Stimulated activated effector memory CD8-positive, alpha-beta T cell treated with anti-CD3 and anti-CD28 coated beads, Interleukin-12 subunit alpha, Interleukin-12 subunit beta, amount 100 ng/mL, for 72 hours (primary cell): Measurements from ENCODE around the gene PRPF6.
A peak's percentile ranks its signal among the peaks of the same experiment; 100 is the strongest.
"Not testable (repeated sequence)": the region's sequence is repeated elsewhere in the genome, so short reads cannot be mapped to it uniquely, and the experiment has no call there.

Experiments used
- ATAC-seq: fragments of 150-1000 bp; cut with Tn5 transposase; 2 replicates; pipeline ENCODE4 v1.10.0; 2021
- DNase-seq, 2 donors: peaks; one replicate each; pipeline ENCODE4 v3.0.0; 2021 to 2022; ENCODE audit warnings: low spot score in 2 of 2
- H3K27ac Mint-ChIP-seq: one replicate; pipeline ENCODE4 v1.8.0; 2022; ENCODE audit warnings: mild to moderate bottlenecking, mixed read lengths
- H3K36me3 Mint-ChIP-seq: one replicate; pipeline ENCODE4 v1.8.0; 2022; ENCODE audit warnings: mild to moderate bottlenecking, mixed read lengths
- H3K4me1 Mint-ChIP-seq: one replicate; pipeline ENCODE4 v1.8.0; 2022; ENCODE audit warnings: mixed read lengths
- H3K4me3 Mint-ChIP-seq: one replicate; pipeline ENCODE4 v1.8.0; 2022; ENCODE audit warnings: mild to moderate bottlenecking, mixed read lengths
- H3K9me3 Mint-ChIP-seq: one replicate; pipeline ENCODE4 v1.8.0; 2022; ENCODE audit warnings: mixed read lengths

PRPF6 gene

DNA sequence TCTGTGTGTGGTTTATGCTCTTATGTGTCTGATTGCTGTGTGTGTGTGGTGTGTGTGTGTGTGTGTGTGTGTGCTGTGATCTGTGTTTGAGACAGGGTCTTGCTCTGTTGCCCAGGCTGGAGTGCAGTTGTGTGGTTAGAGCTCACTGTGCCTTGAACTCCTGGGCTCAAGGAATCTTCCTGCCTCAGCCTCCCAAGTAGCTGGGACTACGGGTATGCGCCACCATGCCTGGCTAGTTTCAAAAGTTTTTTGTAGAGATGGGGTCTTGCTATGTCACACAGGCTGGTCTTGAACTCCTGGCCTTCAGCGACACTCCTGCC lies 7.8 kb upstream of the PRPF6 start:
- Mint-ChIP-seq H3K4me1 (peaks cover 50% of the 10 kb centered on the region), H3K4me3 (no peak overlapping the region), H3K36me3 (peaks cover 85% of the 10 kb centered on the region), H3K9me3 (no peaks in the 10 kb centered on the region), H3K27ac (peak overlapping the region; percentile 82)
- ATAC-seq (no peak), DNase-seq (no peak)

DNA sequence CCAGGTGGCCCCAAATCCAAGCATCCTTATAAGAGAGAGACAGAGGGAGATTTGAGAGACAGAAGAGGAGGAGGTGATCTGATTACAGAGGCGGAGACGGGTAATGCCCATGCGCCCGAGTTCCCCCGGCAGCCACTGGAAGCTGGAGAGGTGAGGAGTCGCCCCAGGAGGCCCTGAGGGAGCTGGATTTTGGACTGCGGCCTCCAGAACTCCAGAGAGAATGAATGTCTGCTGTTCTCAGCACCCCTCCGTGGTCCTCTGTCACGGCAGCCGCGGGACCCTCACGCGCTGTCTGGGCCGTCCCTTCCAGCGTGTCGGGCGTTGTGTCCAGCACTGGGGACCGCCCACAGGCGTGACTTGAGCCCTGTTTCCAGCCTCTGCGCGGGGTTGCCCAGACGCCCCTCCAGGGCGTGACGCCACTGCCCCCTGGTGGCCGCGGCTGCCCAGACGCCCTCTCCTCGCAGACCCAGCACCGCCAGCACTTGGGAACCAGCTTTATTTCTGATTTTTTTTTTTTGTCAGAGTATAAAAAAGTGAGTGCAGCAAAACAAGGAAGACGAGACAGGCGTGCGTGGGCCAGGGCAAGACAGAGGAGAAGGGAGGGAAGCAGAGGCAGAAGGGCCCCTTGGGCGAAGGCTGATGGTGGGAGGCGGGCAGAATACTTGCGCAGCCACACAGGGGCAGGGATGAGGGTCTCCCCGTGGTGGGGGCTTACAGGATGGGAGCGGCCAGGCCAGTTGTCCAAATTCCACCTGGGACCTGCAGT lies 7.1 kb upstream of the PRPF6 start:
- Mint-ChIP-seq H3K4me1 (peaks cover 50% of the 10 kb centered on the region), H3K9me3 (no peaks in the 10 kb centered on the region), H3K4me3 (no peak overlapping the region), H3K27ac (peak overlapping the region; percentile 82), H3K36me3 (peaks cover 83% of the 10 kb centered on the region)
- DNase-seq = peak; percentile 85 to 89
- ATAC-seq = peak; percentile 46

DNA sequence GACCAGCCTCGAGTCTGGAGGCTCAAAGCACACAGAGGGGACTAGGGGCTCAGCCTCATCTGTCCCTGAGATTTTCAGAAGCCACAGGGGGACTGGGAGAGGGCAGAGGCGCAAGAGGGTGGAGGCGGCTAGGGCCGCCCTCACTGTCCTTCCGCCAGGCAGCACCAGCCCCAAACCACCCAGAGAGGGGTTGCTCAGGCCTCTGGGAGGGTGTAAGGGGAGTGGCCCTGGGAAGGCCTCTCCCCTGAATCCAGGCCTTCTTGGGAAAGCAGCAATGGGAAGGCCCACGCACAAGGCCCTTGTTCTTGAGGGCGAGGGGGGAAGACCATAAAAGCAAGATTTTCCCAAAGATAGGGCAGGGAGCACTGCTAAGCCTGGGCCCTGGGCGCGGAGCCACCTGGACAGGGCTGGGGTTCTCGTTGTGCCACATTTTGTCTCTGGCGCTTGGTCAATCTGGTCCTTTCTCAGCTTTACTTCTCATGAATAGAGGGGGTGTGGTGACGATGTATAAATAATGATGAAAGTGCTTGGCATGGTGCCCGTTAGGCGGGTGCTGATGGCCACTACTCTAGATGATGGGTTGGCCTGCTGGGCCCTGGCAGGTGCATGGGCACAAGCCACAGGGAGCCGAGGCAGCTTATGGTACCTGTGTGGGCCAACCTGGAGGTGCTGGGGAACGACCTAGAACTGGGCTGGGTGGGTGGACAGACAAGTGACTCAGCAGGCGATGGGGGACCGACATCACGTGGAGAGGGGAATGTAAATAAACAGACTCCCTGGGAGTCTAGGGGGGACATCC lies 6.3 kb upstream of the PRPF6 start:
- H3K27ac Mint-ChIP-seq = peak overlapping the region; percentile 82
- ATAC-seq = no peak
- H3K4me1 Mint-ChIP-seq = peaks cover 47% of the 10 kb centered on the region
- no peak for DNase-seq
- peaks cover 80% of the 10 kb centered on the region for H3K36me3 Mint-ChIP-seq
- H3K9me3 Mint-ChIP-seq = no peaks in the 10 kb centered on the region
- H3K4me3 Mint-ChIP-seq = no peak overlapping the region

DNA sequence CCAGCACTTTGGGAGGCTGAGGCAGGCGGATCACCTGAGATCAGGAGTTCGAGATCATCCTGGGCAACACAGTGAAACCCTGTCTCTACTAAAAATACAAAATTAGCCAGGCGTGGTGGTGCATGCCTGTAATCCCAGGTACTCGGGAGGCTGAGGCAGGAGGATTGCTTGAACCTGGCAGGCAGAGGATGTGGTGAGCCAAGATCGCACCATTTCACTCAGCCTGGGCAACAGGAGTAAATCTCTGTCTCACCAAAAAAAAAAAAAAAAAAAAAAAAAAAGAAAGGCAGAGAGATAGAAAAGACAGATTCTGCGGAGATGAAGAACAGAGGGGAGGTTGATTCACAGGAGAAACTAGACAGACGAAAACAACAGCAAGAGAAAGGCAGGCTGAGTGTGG lies 4.4 kb upstream of the PRPF6 start:
- peaks cover 61% of the 10 kb centered on the region for H3K4me1 Mint-ChIP-seq
- H3K4me3 Mint-ChIP-seq = peak overlapping the region; percentile 93
- peak overlapping the region; percentile 95 for H3K27ac Mint-ChIP-seq
- peaks cover 76% of the 10 kb centered on the region for H3K36me3 Mint-ChIP-seq
- not testable (repeated sequence) for DNase-seq, ATAC-seq, H3K9me3 Mint-ChIP-seq

DNA sequence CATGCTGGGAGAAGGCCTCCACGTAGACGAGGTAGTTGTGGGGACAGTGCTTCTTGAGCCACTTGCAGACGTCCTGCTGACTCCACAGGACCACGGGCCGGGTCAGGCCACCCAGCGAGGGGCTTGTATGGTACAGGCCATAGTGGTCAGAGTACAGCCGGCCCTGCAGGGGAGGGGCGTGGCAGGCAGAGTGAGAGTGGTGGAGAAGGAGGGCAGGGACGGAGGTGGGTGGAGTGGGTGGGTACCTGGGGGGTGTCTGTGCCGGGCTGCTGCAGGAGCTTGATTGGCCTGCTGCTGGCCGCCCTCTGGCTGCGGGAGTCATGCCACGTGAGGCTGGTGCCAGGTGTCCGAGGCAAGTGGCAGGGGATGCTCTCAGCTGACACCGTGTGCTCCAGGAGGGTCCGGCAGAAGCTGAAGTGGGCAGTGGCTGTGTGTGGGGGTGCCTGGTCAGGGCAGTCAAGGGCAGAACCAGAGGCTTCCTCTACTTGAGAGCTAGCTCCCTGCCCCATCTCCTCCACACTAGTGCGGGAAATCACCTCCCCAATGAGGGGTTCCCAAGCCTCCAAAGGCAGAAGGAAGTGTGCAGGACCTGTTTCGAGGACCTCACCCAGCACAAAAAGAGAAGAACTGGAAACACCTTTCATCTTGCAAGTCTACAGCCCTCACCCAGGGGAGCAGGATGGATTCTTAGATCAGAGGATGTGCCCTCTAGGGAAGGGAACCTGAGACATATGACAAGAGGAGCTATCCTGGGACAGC lies 3.8 kb upstream of the PRPF6 start:
- Mint-ChIP-seq H3K4me1 (peaks cover 68% of the 10 kb centered on the region), H3K36me3 (peaks cover 76% of the 10 kb centered on the region), H3K27ac (peak overlapping the region; percentile 95), H3K9me3 (no peaks in the 10 kb centered on the region), H3K4me3 (peak overlapping the region; percentile 93)
- DNase-seq = no peak
- ATAC-seq = no peak

DNA sequence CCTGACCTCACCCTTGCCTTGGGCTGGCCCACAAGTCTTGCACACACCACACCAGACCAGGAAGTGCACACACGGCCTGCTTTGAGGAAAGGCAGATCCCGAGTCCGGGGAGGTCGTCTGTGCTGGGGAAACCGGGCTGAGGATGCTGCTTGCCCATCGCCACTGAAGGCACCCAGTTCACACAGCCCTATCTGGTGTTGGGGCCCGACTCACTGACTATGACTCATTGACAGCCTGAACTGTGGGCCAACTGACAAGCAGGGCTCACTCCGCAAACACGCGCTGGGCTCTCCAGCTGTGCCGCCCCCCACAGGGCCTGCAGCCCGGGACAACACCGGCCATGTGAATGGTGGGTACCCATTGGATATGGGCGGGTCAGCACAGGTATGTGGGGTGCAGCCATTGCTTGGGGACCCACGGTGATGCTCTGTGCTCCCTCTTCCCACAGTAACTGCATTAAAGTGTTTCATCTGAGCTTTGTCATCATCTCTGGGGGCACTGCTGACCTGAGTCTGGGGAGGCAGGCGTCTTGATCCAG lies 3.1 kb upstream of the PRPF6 start:
- DNase-seq = peak; percentile 45 to 83
- peaks cover 72% of the 10 kb centered on the region for H3K4me1 Mint-ChIP-seq
- H3K9me3 Mint-ChIP-seq = no peaks in the 10 kb centered on the region
- peaks cover 78% of the 10 kb centered on the region for H3K36me3 Mint-ChIP-seq
- peak overlapping the region; percentile 95 for H3K27ac Mint-ChIP-seq
- H3K4me3 Mint-ChIP-seq = peak overlapping the region; percentile 93
- ATAC-seq = peak; percentile 71

DNA sequence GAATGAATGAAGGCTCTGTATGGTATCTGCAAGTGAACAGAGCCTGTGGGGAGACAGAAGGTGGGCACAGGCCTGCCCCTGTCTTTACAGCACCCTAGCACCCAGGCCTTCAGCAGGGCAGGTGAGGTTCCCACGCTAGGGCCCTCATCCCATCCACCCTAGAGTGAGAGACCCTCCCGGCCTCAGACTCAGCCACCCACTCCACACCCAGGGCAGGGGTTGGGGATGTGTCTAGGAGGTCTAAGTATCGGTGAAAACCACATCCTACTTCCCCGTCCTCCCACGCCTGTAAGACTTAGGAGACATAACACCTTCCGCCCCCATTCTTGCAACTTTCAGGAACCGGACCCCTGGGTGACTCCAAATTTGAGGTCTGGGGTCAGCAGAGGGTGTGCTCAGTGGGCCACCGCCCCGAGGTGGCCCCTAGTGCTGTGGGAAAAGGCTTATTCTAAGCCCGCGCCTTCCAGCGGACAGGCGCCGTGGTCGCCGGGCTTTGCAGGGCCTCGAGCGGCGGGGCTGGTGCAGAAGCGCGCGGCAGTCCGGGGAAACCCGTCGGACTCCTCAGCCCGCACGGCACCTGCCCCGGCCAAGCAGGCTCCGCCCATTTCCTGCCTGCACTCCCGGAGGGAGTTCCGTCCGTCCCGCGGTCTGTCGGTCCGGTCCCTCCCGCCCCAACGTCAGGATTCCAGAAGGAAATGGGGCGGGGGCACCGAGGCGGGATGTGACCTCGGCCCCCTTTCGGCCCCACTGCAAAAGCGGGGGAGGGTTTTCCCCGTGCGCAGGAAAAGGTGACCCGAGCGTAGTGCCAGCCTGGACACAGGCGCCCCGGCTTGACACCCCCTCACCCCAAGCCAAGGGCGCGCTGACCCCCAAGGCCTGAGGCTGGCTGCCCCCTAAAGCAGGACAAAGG lies 2.4 kb upstream of the PRPF6 start:
- H3K4me3 Mint-ChIP-seq = peak overlapping the region; percentile 93
- H3K36me3 Mint-ChIP-seq = peaks cover 78% of the 10 kb centered on the region
- peak overlapping the region; percentile 95 for H3K27ac Mint-ChIP-seq
- H3K9me3 Mint-ChIP-seq = no peaks in the 10 kb centered on the region
- peak; percentile 66 to 90 for DNase-seq
- peak; percentile 32 for ATAC-seq
- H3K4me1 Mint-ChIP-seq = peaks cover 70% of the 10 kb centered on the region

DNA sequence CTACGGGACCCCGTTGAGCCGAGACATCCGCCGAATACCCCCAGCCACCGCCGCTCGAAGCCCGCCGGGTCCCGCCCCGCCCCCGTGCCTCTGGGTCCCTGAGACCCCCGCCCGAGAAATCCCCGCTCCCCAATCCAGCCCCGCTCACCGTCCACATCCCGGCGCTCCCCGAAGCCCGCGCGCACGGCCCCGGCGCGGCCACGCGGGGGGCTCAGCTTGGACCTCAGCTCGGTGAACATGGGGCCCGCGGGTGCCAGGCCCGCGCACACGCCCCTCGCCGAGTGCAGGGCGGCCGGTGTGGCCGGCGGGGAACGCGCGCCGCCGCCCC lies 1.7 kb upstream of the PRPF6 start:
- peaks cover 63% of the 10 kb centered on the region for H3K4me1 Mint-ChIP-seq
- H3K27ac Mint-ChIP-seq = peak overlapping the region; percentile 95
- ATAC-seq = no peak

DNA sequence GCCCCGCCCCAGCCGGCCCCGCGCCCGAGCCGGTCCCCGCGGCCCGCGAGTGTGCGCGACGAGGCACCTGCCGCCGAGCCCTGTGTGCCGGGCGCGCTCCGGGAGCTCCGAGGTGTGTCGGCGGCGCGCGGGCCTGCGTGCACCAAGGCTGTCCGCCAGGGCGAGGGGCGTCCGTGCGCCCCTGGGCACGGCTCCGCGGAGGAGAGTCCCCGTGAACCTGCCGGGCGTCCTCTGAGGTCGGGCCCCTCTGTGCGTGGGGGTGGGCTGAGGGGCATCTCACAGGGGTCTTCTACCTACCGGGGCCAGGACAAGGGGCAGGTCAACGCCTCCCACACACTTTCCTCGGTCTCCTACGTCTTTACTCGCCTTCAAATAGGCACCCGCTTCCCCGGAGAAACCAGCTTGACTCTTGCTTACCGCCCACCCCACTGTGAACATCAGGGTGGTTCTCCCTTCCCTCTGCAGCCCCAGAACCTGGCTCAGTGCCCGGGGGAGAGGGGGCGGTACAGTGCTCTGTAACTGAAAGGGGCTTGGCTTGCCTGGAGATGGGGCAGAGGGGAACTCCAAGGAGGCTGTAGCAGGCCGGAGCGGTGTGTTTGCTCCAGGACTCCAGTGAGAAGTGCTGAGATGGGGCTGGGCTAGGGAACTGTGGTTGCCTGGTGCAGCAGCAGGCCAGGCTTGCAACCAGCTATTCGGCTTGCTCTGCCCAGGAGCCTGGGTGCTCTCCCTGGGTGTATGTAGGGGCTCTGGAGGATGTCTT lies 1.2 kb upstream of the PRPF6 start, which contains the start of gene SAMD10:
Gene SAMD10, minus strand, starts transcription at position 86 of the 760 bp plus-strand sequence. CDS start 175 bp downstream, outside the sequence.
- peaks cover 67% of the 10 kb centered on the region for H3K4me1 Mint-ChIP-seq
- peak; percentile 69 to 95 for DNase-seq
- H3K27ac Mint-ChIP-seq = peak within 1 kb of the TSS; percentile 95
- H3K36me3 Mint-ChIP-seq = peaks cover 78% of the 10 kb centered on the region
- no peaks in the 10 kb centered on the region for H3K9me3 Mint-ChIP-seq
- peak; percentile 64 for ATAC-seq
- H3K4me3 Mint-ChIP-seq = peak within 1 kb of the TSS; percentile 93

More for the DNA sequence above, 1.7 kb upstream of the PRPF6 start:
- H3K9me3 Mint-ChIP-seq = no peaks in the 10 kb centered on the region
- DNase-seq = no peak
- peak overlapping the region; percentile 93 for H3K4me3 Mint-ChIP-seq
- peaks cover 78% of the 10 kb centered on the region for H3K36me3 Mint-ChIP-seq

DNA sequence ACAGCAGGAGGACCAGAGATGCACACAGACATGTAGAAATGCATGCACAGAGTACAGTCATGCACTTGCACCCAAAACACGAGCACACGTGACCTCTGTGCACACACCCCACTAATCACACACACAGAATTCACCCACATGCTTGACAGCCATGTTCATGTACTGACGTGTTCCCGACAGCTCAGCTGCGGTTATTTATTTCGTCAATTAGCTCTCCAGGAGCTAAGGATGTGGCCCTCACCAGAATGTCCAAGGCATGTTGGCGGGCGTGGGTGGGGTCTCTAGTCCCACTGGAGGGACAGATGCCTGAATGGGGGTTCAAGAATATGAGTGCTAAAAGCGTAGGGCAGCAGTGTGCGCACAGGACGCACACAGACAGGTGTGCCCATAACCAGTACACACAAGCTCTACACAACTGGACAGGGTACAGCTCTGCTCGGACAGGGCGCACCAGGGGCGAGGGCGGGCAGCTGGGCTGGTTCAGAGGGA lies 571 bp upstream of the PRPF6 start:
- Mint-ChIP-seq H3K27ac (peak overlapping the region; percentile 95), H3K4me3 (peak overlapping the region; percentile 93), H3K4me1 (peaks cover 70% of the 10 kb centered on the region), H3K36me3 (peaks cover 78% of the 10 kb centered on the region), H3K9me3 (no peaks in the 10 kb centered on the region)
- ATAC-seq (peak; percentile 61), DNase-seq (no peak)

DNA sequence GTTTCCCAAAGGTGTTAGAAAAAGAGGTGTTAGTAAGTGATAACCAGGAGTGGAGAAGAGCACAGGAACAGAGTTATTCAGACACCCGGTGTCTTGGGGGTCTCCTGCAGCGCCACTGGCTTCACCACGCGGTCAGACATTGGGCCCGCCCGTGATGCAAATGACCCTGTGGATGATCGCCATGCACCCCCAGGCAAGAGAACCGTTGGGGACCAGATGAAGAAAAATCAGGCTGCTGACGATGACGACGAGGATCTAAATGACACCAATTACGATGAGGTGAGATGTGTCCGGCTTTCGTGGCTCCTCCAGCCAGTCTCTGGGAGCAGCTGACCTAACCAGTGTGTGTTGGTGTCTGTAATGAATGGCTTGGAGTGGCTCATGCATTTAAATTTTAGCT lies 2.0 kb downstream of the PRPF6 start:
- peak overlapping the region; percentile 95 for H3K27ac Mint-ChIP-seq
- peaks cover 47% of the 10 kb centered on the region for H3K4me1 Mint-ChIP-seq
- ATAC-seq (no peak), DNase-seq (no peak)
- no peaks in the 10 kb centered on the region for H3K9me3 Mint-ChIP-seq
- peaks cover 78% of the 10 kb centered on the region for H3K36me3 Mint-ChIP-seq
- peak overlapping the region; percentile 93 for H3K4me3 Mint-ChIP-seq

DNA sequence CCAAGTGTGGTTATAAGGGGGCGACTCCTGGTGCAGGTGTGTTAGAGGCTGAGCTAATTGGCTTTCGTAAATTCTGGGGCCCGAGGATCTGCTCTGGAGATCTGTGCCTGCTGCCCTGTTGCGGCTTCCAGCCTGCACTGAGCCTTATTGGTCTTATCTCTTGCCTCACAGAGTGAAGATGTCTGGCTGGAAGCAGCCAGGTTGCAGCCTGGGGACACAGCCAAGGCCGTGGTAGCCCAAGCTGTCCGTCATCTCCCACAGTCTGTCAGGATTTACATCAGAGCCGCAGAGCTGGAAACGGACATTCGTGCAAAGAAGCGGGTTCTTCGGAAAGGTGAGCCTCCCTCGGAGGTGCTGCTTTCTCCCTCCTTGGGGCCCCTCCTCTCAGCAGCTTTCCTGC lies 20.0 kb downstream of the PRPF6 start:
- H3K36me3 Mint-ChIP-seq = peaks cover 100% of the 10 kb centered on the region
- no peak overlapping the region for H3K27ac Mint-ChIP-seq
- DNase-seq (no peak), ATAC-seq (no peak)
- no peak overlapping the region for H3K4me3 Mint-ChIP-seq
- peaks cover 23% of the 10 kb centered on the region for H3K4me1 Mint-ChIP-seq
- H3K9me3 Mint-ChIP-seq = no peaks in the 10 kb centered on the region

DNA sequence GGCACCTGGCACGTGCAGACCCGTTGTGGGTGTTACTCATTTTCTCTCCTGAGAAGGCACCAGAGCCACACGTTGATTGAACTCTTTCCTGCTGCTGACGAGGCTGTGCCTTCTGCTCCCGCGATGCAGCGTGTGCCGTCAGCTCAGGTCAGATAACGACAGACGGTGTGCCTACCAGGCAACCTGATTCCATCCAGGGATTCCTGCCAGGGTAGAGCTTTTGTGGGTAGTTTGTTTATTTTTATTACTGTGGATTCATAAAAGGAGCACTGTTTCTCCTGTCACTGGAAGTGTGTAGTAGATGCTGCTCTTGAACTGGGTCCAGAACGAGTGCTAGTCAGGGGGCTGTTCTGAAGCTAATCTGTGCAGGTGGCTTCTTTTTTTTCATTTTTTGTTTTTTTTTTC lies 20.7 kb downstream of the PRPF6 start:
- DNase-seq (no peak), ATAC-seq (no peak)
- H3K36me3 Mint-ChIP-seq = peaks cover 100% of the 10 kb centered on the region
- H3K4me3 Mint-ChIP-seq = no peak overlapping the region
- peaks cover 23% of the 10 kb centered on the region for H3K4me1 Mint-ChIP-seq
- peak overlapping the region; percentile 63 for H3K27ac Mint-ChIP-seq
- H3K9me3 Mint-ChIP-seq = no peaks in the 10 kb centered on the region
